NCI-H1105 treated with DMSO at 0.1 percent for 48 hours (cell line): ENCODE measurements around the gene MPPED2.

Experiments
- DNase-seq: peaks from one replicate; lab custom pipeline; 2025; lab: John Stamatoyannopoulos, UW

Gene MPPED2

DNA sequence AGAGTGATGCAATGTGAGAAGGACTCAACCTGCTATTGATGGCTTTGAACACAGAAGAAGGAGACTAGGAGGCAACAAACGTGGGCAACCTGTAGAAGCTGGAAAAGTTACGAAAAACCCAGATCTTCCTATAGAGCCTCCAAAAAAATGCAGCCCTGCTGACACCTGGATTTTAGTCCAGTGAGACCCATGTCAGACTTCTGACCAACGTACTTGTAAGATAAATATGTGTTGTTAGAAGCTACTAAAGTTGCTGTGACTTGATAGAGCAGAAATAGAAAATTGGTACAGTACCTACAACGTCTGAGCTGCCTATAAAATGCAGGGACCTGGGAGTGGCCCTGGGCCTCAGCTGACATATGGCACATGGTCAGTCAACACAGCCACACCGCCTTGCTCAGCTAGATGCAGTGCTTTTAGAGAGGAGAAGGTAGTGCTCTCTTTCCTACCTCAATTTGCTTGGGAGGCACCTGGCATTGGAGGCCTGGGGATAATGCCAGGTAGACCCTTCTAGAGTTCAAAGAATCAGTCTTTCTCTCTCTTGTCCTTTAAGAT, 165.8 kb downstream of the MPPED2 start:
- no peak for DNase-seq

DNA sequence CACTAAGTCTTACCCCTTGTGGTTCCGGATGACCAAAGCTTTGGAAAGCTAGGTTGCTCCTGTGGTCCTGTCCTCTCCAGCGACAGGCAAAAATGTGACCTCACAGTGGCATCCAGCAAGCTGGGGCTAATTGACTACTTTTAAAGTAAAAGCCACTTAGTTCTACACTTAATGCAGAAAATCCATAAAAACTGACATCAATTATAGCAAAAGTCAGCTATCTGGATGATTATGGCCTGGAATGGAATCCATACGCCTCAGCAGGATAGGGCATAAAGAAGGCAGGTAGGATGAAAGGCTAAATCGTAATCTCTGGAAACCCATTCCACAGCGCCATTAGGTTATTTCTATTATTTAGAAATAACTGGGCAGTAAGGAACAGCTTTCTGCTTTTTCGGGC, 171.3 kb downstream of the MPPED2 start:
- DNase-seq = no peak

GRCh38 chr11:30414244-30414643, 171.9 kb downstream of the MPPED2 start:
- no peak for DNase-seq

GRCh38 chr11:30412509-30412908, 173.6 kb downstream of the MPPED2 start:
- no peak for DNase-seq

DNA sequence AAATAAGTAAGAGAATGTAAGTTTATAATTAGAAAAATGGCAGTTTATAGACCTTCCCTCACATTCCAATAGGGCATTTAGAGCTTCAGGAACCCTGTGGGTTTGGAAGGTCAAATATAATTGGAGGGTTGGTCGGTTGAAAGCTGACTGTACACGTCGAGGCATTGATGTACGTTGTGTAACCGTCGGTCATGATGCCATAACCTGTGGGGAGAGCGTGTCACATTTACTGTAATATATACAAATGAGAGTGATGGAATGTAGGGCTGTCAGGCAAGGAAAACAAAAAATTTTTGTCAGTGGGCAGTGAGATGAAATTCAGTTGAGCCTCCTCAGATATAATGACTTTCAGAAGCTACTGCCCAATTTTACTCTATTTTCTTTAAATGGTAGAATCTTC, 174.8 kb downstream of the MPPED2 start:
- no peak for DNase-seq

GRCh38 chr11:30406978-30407762, 179.0 kb downstream of the MPPED2 start:
- DNase-seq = no peak

DNA sequence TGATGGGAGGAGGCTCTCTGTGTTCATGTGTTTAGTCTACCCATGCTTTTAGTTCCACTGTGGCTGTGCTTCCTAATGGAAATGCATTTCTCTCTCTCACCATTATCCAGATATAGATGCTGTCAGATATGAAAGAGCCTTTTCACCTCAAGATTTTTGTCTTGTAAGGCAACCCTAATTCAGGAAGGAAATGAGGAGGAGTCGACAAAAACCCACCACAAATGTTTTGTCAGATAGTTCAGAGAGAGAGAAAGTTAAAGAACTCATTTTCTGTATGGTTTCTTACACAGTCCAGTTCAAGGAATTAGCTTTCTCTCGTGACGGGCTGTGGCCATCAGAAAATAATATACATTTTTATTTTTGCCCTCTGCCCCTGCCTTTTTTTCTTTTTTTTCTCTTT, 180.8 kb downstream of the MPPED2 start:
- DNase-seq = no peak

DNA sequence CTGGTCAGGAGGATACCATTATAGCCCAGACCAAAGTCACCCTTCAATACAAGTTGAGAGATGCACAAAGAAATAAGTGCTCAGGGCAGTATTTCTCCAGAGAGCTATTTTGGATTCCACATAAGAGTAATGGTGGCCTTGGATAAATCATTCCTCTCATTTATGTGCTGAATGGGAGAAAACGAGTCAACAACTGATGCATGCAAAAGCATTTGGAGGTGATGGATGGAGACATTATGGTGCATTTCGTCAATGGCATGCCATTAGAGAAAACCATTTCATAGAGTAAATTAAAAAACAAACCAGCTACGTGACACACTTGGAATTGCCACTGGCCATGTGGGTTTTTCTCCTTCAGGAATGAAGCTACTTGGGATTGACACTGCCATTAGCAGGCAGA, 182.0 kb downstream of the MPPED2 start:
- no peak for DNase-seq

GRCh38 chr11:30395751-30396150, 190.4 kb downstream of the MPPED2 start:
- no peak for DNase-seq

DNA sequence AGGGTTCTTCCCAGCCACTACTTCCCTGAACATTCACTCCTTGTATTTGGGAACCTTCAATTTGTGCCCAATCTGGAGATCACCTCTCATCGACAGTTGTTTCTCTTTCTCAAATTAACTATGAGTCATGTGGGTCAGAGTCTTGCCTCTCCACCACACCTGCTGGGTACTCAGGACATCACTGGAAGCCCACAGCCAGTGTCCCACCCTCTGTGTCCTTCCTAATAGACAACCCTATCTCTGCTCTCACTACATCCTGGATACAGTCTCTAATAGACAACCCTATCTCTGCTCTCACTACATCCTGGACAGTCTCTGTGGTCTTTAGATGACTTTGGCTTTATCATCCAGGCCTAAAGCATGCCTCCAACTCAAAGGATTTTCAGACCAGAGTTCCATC, 193.1 kb downstream of the MPPED2 start:
- DNase-seq = no peak

- DNase-seq = no peak
Observed at GRCh38 chr11:30392221-30392784, 193.8 kb downstream of the MPPED2 start.

- no peak for DNase-seq
Observed at GRCh38 chr11:30388957-30389356, 197.2 kb downstream of the MPPED2 start.

- DNase-seq = no peak
Observed at GRCh38 chr11:30387891-30388861, 198.0 kb downstream of the MPPED2 start.

DNA sequence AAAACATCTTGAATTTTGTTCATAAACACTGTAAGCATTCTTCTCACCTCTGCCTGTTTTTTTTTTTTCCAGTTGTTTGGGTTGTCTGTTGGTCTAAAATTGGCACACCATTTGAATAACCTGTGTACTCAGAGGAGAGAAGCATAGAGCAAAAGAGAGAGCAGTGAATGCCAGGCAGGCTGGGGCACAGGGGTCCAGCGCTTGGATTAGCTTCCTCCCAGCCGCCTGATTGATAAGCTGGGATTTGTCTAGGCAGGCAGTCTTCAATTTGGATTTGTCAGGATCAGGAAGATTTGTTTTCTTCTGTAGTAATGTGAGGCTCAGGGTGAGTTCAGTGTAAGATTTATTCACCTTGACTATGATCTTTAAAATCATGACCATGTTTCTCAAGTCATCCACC, 204.3 kb downstream of the MPPED2 start:
- no peak for DNase-seq

GRCh38 chr11:30380846-30381245, 205.3 kb downstream of the MPPED2 start:
- DNase-seq = no peak

- no peak for DNase-seq
Observed at GRCh38 chr11:30377347-30377746, 208.8 kb downstream of the MPPED2 start.

DNA sequence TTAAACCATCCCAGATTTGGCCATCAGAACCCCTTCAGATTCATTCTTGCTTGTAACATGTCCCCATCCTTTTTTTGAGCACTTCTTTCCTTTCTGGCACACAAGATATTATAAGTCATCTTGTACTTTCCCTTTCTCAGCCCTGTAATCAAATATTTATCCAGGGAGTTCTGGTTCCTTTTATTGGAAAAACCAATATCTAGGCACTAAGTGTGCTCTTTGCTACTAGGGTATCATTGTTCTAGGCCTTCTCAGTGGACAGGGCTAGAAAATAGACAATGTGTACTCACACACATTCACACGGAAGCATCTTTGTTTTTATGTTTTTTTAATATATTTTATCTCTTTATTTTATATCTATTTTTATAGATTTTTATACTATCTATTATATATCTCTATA, 216.0 kb downstream of the MPPED2 start:
- DNase-seq = no peak

GRCh38 chr11:30368394-30368793, 217.8 kb downstream of the MPPED2 start:
- no peak for DNase-seq

DNA sequence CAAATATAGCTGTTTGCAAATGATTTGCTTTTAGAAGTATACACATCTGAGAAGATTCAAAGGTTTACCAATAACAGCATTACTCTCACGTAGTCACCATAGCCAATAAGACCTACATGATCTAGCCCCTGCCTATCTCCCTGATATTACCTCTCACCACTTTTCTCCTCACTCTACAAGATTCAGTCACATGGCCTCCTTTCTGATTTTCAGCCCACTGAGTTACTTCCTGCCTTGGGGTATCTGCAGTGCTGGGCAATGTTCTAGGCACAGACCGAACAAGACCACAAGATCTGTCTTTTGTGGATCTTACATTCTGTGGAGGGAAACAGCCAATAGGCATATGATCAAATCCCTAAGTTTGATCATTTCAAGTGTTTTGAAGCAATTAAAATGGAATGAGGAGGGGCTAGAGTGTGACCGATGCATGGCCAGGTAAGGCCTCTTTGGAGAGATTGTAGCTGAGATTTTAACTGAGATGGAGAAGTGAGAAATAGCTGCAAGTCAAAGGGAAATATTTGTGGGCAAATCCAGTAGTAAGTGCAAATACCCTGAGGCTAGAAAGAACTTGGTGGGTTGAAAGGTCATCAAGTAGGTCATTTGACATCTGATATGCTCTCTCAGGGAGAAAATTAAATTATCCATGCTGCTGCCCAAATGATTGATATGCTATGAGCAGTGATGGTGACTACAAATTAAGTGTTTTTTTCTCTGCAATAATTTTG, 220.2 kb downstream of the MPPED2 start:
- no peak for DNase-seq

- no peak for DNase-seq
Observed at GRCh38 chr11:30364837-30365482, 221.2 kb downstream of the MPPED2 start.

DNA sequence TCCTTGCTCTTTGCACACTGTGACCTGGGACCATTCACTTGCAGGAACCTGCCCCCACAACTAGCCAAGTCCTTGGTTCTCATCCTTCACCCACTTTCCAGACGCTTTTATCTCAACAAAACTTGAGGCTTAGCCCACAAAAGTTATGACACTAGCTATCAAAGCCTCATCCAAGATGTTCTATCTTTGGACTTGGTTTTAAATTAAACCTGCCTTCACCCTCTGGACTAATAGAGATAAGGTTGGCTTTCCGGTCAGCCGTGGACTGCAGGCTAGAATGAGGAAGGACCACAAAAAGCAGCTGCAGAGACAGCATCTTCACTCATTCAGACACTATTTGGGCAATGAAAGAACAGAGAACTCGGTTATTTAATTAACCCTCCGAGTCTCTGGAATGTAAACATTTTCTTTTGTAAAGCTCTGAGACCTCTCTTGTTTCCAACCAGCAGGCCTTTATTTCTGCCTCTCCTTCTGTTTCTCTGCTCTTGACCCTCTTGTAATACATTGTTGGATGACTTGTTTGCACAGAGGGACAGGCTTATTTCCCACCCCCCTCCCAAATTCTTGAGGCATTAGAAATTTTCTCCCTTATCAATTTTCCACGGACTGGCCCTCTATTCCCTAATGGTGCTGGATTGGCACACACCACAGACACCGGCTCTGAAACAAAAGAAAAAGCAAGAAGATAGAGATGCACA, 221.9 kb downstream of the MPPED2 start:
- no peak for DNase-seq
